ENCODE data around the gene VASP.

VASP gene

GRCh38 chr19:45506989-45507871 is at the start of gene VASP:
Gene VASP (plus strand): TSS chr19:45507479. CDS start chr19:45507772, 293 bp downstream.
- DNase-seq, result peak; percentile 88

GRCh38 chr19:45457776-45458175 is 49.5 kb upstream of the VASP start:
- no peak for DNase-seq

- DNase-seq, result no peak
Measured at GRCh38 chr19:45460807-45461347, 46.4 kb upstream of the VASP start.

- no peak for DNase-seq
Measured at GRCh38 chr19:45462174-45462573, 45.1 kb upstream of the VASP start.

GRCh38 chr19:45463241-45463640 is 44.0 kb upstream of the VASP start:
- DNase-seq, result no peak

- DNase-seq, result no peak
Measured at GRCh38 chr19:45464274-45464673, 43.0 kb upstream of the VASP start.

- no peak for DNase-seq
Measured at GRCh38 chr19:45464852-45465441, 42.3 kb upstream of the VASP start.

GRCh38 chr19:45467115-45467455 is 40.2 kb upstream of the VASP start:
- peak; percentile 1 for DNase-seq

GRCh38 chr19:45467456-45468158 is 39.7 kb upstream of the VASP start, which contains the start of gene FOSB:
Gene FOSB (plus strand): TSS chr19:45467996. CDS start chr19:45468587, 591 bp downstream.
- peak; percentile 93 for DNase-seq

- peak; percentile 13 for DNase-seq
Measured at GRCh38 chr19:45468159-45468651, 39.1 kb upstream of the VASP start.

GRCh38 chr19:45468803-45469131 is 38.5 kb upstream of the VASP start:
- no peak for DNase-seq

GRCh38 chr19:45469132-45469944 is 37.9 kb upstream of the VASP start:
- peak; percentile 97 for DNase-seq

GRCh38 chr19:45469945-45470761 is 37.1 kb upstream of the VASP start:
- DNase-seq, result peak; percentile 7

- no peak for DNase-seq
Measured at GRCh38 chr19:45470762-45471081, 36.6 kb upstream of the VASP start.

GRCh38 chr19:45471111-45471930 is 36.0 kb upstream of the VASP start:
- DNase-seq, result no peak

GRCh38 chr19:45471931-45472562 is 35.2 kb upstream of the VASP start:
- DNase-seq, result no peak

- DNase-seq, result no peak
Measured at GRCh38 chr19:45472563-45473366, 34.5 kb upstream of the VASP start.

- no peak for DNase-seq
Measured at GRCh38 chr19:45473367-45473681, 34.0 kb upstream of the VASP start.
